Measurements from ENCODE around the gene DLAT.
"Not testable (repeated sequence)": the region's sequence is repeated elsewhere in the genome, so short reads cannot be mapped to it uniquely, and the experiment has no call there.

The DLAT gene

DNA sequence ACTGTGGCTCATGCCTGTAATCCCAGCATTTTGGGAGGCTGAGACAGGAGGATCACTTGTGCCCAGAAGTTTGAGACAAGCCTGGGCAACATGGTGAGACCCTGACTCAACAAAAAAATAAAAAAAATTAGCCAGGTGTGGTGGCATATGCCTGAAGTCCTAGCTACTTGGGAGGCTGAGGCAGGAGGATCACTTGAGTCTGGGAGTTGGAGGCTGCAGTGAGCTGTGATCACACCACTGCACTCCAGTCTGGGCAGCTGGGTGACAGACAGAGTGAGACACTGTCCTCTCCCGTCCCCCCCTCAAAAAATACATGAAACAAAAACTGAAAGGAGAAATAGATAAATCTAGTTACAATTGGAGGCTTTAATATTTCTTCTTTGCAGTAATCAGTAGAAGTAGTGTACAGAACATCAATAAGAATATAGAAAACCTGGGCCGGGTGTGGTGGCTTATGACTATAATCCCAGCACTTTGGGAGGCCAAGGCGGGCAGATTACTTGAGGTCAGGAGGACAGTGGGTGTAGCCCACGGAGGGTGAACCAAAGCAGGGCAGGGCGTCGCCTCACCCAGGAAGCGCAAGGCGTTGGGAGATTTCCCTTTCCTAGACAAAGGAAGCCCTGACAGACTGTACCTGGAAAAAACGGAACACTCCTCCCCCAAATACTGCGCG is 19.6 kb upstream of the DLAT start:
- DNase-seq (ENCODE audit: low spot score) = no peak

DNA sequence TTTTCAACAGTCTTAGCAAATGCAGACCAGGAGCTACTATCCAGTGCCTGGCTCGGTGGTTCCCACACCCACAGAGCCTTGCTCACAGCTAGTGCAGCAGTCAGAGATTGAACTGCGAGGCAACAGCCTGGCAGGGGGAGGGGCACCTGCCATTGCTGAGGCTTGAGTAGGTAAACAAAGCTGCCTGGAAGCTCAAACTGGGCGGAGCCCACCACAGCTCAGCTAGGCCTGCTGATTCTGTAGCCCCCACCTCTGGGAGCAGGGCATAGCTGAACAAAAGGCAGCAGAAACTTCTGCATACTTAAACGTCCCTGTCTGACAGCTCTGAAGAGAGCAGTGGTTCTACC is 19.1 kb upstream of the DLAT start:
- DNase-seq (ENCODE audit: low spot score) = not testable (repeated sequence)

DNA sequence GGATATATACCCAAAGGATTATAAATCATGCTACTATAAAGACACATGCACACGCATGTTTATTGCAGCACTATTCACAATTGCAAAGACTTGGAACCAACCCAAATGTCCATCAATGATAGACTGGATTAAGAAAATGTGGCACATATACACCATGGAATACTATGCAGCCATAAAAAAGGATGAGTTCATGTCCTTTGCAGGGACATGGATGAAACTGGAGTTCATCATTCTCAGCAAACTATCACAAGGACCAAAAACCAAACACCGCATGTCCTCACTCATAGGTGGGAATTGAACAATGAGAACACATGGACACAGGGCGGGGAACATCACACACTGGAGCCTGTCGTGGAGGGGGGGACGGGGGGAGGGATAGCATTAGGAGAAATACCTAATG is 13.8 kb upstream of the DLAT start:
- DNase-seq (ENCODE audit: low spot score) = not testable (repeated sequence)

DNA sequence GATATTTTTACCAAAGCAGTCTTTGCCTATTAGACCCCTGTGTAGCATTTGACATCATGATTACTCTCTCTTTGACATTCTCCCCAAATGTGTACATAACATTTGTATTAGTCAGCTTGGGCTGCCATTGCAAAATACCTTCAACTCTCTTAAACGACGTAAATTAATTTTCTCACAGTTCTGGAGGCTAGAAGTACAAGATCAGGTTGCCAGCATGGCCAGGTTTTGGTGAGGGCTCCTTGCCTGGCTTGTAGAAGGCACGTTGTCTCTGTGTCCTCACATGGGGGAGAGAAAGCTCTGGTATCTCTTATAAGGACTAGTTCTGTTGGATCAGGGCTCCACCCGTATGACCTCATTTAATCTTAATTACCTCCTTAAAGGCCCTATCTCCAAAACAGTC is 12.3 kb upstream of the DLAT start:
- DNase-seq (ENCODE audit: low spot score) = no peak

DNA sequence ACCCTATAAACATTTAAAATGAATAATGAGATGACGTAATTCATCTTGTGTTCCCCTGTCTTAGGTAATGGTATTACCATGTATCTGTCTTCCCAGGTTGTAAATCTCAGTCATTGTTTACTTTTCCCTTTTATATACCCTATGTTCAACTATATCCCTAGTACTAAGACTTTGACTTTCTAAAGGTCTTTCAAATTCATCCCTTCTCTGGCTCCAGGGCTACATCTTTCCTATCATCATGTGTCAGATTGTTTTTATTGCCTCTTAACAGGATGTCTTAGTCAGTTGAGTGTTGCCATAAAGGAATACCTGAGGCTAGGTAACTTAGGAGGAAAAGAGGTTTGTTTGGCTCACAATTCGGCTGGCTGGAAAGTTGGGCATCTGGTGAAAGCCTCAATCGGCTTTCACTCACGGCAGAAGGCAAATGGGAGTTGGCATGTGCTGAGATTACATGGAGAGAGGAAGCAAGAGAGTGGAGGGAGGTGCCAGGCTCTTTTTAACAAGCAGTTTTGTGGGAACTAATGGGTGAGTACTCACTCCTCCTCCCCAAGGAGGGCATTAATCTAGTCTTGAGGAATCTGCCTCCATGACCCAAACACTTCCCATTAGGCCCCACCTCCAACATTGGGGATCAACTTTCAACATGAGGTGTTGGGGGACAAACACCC is 11.6 kb upstream of the DLAT start:
- DNase-seq (ENCODE audit: low spot score) = no peak

DNA sequence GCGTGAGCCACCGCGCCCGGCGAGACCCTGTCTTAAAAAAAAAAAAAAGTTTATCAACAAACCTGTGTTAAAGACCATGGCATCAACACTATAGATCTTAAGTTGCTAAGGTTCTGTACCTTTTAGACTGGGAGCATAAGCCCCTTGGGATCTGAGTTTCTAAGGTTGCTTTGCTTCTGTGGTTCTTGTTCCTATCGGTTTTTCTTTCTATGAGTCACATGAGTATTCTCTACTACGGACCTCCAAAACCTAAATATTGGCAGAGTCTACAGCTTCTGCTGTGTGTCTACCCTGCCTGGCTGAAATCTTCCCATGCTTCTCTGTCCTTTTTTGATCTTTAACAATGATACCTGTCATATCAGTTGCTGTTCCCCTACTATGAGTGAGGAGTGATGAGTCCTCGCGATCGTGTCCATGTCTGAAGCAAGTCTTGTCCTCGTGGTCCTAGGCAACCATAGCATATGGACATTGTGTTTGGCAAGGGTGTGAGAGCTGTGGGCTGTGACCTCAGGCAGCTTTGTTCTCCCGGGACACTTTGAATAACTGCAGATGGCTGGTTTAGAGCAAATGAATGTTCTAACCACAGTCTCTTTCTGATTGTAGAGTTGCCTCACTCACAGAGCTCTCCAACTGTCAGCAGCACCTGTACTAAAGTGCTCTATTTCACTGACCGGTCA is 9.0 kb upstream of the DLAT start:
- peak; percentile 44 for DNase-seq (ENCODE audit: low spot score)

DNA sequence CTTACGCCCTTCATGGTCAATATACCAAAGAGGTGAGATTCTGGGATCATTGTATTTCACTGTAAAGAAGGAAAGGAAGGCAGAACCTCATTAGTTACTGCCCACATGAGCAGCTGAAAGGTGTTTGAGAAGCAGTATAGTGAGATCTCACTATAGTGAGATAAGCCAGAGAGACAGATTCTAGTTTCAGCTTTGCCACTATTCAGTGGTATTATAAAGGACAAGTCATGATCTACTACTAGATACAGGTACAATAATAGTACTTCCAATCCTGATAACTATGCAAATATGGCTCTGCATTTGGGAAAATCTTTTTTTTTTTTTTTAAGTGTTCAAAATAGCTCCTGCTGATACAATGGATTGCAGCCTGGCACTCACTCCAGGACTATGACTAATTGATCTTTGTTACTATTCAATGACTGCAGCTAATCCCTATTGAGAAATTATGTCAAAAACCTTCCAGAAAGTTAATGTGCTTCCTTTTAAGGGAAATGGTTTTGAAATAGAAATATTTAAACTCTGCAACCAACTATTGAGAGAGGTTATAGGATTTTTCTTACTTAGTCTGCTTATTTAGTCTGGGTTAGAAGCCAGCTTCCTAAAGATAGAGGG is 8.3 kb upstream of the DLAT start:
- DNase-seq (ENCODE audit: low spot score) = peak; percentile 80

DNA sequence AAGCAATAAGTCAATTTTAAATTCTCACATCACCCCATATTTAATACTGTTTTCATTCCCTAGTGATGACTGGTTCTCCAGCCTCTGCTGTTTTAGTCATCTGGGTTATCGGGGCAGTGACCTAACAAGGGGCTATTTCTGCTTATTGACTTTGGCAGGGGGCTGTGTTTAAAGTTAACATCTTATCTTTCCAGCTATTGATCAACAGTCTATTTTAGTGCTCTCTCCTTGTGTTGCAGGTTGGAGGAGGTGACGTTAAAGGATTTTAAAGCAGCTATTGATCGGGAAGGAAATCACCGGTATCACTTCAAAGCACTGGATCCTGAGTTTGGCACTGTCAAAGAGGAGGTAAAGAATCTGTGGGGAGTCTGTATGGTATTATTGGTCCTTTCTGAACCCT is 7.7 kb upstream of the DLAT start:
- DNase-seq (ENCODE audit: low spot score) = peak; percentile 37

DNA sequence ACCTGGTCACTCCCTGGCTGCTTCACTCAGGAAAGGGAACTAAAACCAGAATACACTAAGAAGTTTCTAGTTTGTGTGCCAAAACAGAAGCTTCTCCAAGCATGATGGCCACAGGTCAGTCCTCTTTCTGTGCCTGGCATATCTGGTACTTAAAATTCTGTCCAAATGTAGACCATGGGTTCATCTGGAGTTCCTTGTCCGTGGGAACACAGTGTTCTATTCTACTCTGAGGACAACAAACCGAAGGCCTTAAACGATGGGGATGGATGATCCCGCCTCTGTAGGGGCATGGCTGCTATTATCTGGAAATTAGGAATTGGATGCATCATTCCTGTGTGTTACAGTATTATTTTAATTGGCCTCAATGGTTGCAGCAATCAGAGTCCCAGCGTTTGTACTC is 6.1 kb upstream of the DLAT start:
- DNase-seq (ENCODE audit: low spot score) = no peak

DNA sequence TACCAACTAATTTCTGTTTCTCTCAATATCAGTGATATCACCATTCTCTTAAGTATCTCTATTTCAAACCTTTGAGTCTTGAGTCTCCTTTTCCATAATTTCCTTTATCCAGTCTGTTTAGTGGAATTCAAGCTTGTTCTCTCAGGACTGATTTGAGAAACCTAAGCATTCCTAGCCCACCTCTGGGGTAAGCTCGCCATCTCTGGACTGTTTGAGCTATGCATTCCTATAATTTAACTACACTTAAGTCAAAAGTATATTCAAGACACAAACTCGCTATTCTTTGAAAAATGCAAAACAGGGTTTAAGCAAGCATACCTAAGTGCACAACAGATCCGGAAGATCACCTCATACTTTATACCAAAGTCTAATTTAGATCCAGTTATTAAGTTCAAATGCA is 2.1 kb upstream of the DLAT start:
- DNase-seq (ENCODE audit: low spot score) = no peak

DNA sequence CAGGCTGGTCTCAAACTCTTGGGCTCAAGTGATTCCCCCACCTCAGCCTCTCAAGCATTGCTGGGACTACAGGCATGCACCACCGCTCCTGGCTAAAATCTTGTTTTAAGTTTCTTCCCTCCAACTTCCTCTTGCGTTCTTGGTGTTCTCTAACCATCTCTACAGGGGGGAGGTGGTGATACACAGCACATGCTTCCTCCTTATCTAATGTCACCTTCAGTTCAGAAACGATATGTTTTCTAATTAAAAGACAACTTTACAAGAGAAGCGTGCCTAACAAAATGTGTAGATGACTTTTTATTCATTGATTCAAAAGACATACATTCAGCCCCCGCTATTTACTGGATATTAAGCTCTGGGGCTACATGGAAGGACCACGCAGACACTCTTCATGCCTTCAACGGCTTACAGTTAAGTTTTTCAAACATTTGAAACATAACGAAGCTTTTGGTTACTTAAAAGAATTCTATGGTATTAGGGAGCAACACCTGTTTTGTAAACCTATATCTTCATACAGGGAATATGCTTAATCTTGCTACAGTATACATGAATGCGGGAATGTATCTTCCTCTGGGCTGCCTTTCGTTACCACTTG is 933 bp upstream of the DLAT start:
- no peak for DNase-seq (ENCODE audit: low spot score)

DNA sequence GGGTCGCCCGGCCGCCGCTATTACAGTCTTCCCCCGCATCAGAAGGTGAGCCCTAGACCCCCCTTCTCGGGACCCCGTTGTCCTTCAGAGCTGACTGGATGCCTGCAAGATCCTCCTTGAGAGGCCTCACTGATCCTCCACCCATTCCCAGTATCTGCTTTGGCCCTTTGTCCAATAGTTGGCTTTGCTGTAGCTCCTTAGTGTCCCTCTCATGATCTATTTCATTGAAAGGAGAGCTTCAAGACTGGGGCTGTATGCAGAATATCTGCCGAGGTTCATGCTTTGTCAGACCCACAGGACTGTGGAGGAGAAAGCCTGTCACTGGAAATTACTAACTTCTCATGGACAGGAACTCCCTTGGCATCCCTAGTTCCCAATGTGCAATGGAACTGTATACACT is 499 bp downstream of the DLAT start:
- peak; percentile 44 for DNase-seq (ENCODE audit: low spot score)

DNA sequence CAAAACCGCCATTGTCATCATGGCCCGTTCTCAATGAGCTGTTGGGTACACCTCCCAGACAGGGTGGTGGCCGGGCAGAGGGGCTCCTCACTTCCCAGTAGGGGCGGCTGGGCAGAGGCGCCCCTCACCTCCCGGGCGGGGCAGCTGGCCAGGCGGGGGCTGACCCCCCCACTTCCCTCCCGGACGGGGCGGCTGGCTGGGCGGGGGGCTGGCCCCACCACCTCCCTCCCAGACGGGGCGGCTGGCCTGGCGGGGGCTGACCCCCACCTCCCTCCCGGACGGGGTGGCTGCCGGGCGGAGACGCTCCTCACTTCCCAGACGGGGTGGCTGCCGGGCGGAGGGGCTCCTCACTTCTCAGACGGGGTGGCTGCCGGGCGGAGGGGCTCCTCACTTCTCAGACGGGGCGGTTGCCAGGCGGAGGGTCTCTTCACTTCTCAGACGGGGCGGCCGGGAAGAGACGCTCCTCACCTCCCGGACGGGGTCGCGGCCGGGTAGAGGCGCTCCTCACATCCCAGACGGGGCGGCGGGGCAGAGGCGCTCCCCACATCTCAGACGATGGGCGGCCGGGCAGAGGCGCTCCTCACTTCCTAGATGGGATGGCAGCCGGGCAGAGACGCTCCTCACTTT is 1.7 kb downstream of the DLAT start:
- DNase-seq (ENCODE audit: low spot score) = not testable (repeated sequence)

DNA sequence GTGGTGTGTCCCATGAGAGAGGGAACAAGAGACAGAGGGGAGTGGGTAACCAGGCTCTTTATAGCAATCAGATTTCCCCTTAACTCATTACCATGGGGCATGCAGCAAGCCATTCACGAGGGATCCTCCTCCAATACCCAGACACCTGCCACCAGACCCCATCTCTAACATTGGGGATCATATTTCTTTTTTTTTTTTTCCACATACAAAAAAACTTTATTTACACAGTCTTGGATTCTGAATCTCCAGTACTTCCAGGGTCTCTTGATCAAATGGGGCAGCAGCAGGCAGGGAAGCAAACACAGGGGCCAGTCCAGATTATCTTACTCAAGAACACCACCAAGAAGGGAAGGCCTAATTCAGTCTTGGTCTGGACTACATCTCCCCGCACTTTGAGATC is 4.3 kb downstream of the DLAT start:
- no peak for DNase-seq (ENCODE audit: low spot score)

DNA sequence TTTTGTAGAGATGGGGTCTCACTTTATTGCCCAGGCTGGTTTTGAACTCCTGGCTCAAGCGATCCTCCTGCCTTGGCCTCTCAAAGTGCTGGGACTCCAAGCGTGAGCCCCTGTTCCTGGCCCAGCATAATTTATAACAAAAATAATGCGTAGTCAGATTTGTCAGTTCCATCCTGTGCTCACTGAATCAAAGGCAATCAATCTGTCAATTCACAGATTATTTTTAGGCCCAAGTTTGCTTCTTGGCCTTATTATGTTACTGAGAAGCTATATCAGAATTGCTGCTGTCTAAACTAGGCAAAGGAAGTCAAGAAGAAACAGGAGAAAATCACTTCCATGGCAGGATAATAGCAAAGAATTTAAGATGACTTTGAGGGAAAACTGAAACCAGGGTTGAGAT is 8.7 kb downstream of the DLAT start:
- no peak for DNase-seq (ENCODE audit: low spot score)

DNA sequence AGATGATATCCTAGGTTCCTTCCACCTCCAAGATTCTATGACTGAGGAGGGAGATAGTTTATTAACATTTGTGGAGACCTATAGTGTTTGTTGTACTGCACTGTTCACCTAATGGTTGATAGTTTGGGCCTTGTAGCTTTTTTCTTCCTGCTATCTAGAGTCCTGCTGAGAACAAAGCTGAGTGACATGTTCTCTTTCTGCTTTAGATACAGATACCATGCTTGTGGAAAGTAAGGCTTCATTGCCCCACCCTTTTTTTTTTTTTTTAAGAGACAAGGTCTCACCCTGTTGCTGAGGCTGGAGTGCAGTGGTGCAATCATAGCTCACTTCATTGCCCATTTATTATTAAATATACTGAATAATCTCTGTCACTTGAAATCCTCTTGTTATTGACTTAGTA is 12.3 kb downstream of the DLAT start:
- DNase-seq (ENCODE audit: low spot score) = no peak

DNA sequence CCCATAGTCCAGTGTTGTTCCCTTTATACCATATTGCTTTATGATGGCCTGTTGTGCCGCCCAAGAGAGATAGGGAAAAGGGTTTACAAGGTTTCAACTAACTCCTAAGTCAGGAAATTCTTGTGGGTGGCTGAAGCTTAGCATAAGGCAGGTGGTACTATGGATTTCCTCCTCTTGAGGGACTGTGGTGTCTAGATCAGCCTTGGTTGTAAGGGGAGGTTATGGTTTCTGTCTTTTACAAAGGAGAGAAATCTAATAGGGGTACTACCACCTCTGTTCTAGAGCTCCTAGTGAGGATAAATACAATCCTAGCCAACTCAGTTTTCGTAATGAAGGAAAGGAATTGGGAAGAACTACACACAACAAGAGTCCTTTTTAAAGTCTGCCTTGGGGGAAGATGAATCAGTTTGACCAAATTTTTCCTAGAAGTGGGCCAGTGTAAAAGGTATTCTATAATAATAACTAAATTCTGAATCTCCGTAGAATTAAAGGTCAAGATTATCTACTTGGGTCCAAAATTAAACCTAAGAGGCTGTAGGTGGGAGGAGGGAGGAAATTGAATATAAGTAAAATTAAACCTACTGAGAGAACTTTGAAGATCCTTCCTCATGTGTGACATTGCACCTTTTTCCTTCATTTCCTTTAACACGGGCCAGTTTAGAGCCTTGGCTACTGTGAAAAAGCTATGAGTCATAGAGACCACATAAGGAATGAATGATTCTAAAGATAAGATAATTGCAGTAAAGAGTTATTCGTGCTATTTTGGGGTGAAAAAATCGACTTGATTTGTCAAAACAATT is 17.2 kb downstream of the DLAT start:
- DNase-seq (ENCODE audit: low spot score) = peak; percentile 50

DNA sequence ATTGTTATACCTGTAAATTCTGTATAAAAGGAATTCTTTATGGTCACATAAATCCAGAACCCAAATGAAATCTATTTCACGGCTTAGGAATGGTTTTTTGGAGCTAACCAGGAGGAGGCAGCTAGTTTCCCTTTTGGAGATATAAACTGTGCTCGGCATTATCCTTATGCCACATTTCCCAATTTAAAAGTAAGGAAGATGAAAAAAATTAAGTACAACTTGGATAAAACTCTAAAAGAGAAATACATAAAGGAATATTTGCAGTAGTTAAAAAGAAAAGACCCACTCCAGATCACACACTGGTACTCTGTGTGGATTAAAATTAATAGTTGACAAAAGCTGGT is 17.7 kb downstream of the DLAT start:
- no peak for DNase-seq (ENCODE audit: low spot score)

DNA sequence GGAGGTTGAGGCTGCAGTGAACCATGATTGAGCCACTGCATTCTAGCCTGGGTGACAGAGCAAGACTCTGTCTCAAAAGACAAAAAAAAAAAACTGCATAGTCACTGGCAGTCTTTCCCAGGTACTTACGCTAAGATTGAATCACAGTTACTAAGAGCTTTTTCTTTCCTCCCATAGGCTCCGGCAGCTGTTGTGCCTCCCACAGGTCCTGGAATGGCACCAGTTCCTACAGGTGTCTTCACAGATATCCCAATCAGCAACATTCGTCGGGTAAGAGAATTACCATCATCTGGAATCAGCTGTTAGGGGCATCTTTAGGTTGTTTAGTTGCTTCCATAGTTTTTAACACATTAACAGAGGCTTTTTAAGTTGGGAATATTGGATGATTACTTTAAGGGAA is 19.8 kb downstream of the DLAT start:
- DNase-seq (ENCODE audit: low spot score) = no peak

DNA sequence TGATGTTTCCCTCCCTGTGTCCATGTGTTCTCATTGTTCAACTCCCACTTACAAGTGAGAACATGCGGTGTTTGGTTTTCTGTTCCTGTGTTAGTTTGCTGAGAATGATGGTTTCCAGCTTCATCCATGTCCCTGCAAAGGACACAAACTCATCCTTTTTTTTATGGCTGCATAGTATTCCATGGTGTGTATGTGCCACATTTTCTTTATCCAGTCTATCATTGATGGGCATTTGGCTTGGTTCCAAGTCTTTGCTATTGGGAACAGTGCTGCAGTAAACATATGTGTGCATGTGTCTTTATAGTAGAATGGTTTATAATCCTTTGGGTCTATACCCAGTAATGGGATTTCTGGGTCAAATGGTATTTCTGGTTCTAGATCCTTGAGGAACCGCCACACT is 21.4 kb downstream of the DLAT start:
- not testable (repeated sequence) for DNase-seq (ENCODE audit: low spot score)

DNA sequence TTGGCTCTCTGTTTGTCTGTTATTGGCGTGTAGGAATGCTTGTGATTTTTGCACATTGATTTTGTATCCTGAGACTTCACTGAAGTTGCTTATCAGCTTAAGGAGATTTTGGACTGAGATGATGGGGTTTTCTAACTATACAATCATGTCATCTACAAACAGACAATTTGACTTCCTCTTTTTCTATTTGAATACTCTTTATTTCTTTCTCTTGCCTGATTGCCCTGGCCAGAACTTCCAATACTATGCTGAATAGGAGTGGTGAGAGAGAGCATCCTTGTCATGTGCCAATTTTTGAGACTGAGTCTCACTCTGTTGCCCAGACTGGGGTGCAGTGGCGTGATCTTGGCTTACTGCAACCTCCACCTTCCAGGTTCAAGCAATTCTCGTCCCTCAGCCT is 23.0 kb downstream of the DLAT start:
- not testable (repeated sequence) for DNase-seq (ENCODE audit: low spot score)

DNA sequence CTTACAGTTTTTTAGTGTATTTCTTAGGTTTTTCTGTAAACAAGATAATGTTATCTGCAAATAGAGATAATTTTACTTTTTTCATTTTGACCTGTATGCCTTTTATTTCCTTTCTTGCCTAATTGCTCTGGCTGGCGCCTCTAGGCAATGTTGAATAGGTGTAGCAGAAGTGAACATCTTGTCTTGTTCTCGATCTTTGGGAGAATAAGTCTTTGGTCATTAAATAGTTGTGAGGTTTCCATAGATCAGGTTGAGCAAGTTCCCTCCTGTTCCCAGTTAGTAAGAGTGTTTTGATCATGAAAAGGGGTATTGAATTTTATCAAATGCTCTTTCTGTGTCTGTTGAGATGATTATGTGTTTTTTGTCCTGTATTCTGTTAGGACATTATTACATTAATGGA is 24.6 kb downstream of the DLAT start:
- DNase-seq (ENCODE audit: low spot score) = no peak

All from GM03348 (cell line).